Left lung (tissue), 10 donors: ENCODE measurements around the gene DNAJB11. TPM values are rescaled to one million over a fixed set of nuclear protein-coding genes. Genes with fewer than 3 reads are reported as not detected.
"Not testable (repeated sequence)": the region's sequence is repeated elsewhere in the genome, so short reads cannot be mapped to it uniquely, and the experiment has no call there.

Experiments
- ATAC-seq: fragments of 200-7000 bp; cut with Tn5 transposase; one replicate; pipeline ENCODE4 v1.9.1; 2020; ENCODE audit warnings: moderate library complexity
- DNase-seq, 4 donors: peaks; one replicate each; pipeline ENCODE4 v3.0.0-alpha.2; 2013 to 2020
- H3K27ac ChIP-seq, 2 donors: fragments of 200-600 bp; sonication (generic) in 1 of 2; one replicate each; pipeline versions ENCODE4 v1.5.0 to v1.8.0; 2020 to 2021
- H3K27me3 ChIP-seq, 2 donors: fragments of 200-600 bp; sonication (generic) in 1 of 2; one replicate each; pipeline versions ENCODE4 v1.5.0 to v1.8.0; 2020 to 2021
- H3K36me3 ChIP-seq, 2 donors: fragments of 200-600 bp; sonication (generic) in 1 of 2; one replicate each; pipeline versions ENCODE4 v1.5.0 to v1.8.0; 2020 to 2021
- H3K4me1 ChIP-seq, 2 donors: fragments of 200-600 bp; one replicate each; pipeline ENCODE4 v1.8.0; 2021
- H3K4me3 ChIP-seq, 2 donors: fragments of 200-600 bp; sonication (generic) in 1 of 2; one replicate each; pipeline versions ENCODE4 v1.5.0 to v1.8.0; 2020 to 2021; ENCODE audit warnings: mild to moderate bottlenecking in 1 of 2
- H3K9me3 ChIP-seq, 2 donors: fragments of 200-600 bp; sonication (generic) in 1 of 2; one replicate each; pipeline versions ENCODE4 v1.5.0 to v1.8.0; 2020 to 2021
- intact Hi-C, 2 donors: fragments of 100-400 bp; cut with DNase I; formaldehyde crosslinking; loops; one replicate each; pipeline versions ENCODE4 v1.11.2 to v1.14.2; 2022
- polyA plus RNA-seq, 6 donors: library from polyadenylated mRNA; unstranded; fragments of 120-200 nt; gene quantifications; one replicate each; pipeline ENCODE4 v1.2.1, GENCODE V29; 2013; ENCODE audit not compliant: insufficient read length in 6 of 6
- total RNA-seq, 2 donors: library from RNA; stranded (reverse); fragmentation: NEBNext Ultra II Directional; extraction: Animal tissue kit (Norgen Biotek cat#: 25700); gene quantifications; one replicate each; pipeline ENCODE4 v1.2.1, GENCODE V29; 2021
- TF ChIP-seq, protein P1 (sequence below), 2 donors: fragments of 200-600 bp; sonication (generic) in 1 of 2; IDR thresholded peaks; one replicate each; pipeline versions ENCODE4 v1.5.0 to v1.8.0; 2021; ENCODE audit warnings: antibody characterized with exemption in 2 of 2
- donor health status: DM: no; HTN: yes; CAD: no.
- donor health status: DM: no; HTN: no; CAD: no.

DNAJB11 gene
- total and polyA plus RNA-seq, 8 donors, result 46.8 to 78.3 (median 58.0) TPM

DNA sequence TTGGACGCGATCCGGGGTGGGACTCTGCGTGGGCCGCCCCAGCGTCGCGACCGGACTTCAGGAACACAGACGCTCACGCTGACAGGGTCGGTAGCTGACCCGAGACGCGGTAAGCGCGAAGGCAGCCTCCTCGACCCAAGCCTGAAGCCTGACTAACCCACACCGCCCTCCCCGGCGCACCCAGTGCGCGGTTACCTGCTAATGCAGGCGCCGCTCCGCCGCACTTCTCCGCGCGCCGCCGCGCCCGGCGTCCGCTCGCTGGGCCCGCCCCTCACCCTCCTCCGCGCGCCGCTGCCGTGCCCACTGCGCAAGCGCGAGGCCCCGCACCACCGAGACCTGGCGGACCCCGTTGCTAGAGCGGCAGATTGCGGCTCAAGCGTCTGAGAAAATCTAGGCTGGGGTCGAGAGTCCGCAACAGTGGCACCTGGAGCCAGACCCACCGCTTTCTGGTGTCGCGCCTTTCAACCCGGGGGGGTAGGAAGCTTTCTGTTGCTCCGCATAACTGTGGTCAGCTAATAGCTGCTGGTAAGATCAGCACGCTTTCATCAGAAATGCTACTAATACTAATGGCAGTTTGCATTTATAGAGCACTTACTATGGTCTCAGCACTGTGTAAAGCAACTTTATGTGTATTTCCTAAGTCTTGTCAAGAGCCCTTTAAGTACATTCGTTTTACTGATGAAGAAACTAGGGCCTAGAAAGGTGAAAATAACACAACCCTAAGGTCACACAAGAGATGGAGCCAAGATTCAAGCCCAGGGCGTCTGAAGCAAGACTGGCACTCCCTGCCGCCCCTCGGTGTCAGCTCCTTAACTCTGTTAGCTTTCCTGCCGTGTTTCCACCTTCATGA, 3.2 kb upstream of the DNAJB11 start, which contains the start of gene TBCCD1:
TBCCD1 (minus strand) TSS at position 268 of the 850 bp plus-strand sequence. CDS start 3,010 bp downstream, outside the sequence.
- Histone ChIP-seq H3K36me3 (peaks cover 0 to 15% of the 10 kb centered on the region in 2 donors), H3K4me3 (peak within 1 kb of the TSS; percentile 71 to 78), H3K4me1 (peaks cover 20 to 73% of the 10 kb centered on the region in 2 donors), H3K9me3 (no peaks in the 10 kb centered on the region), H3K27me3 (no peaks in the 10 kb centered on the region), H3K27ac (peak within 1 kb of the TSS; percentile 81 to 82)
- intact Hi-C loops, result no loop called here
- ATAC-seq (peak; percentile 85), DNase-seq (peak; percentile 92 to 99 (median 94))
- TF ChIP-seq, protein P1, sequence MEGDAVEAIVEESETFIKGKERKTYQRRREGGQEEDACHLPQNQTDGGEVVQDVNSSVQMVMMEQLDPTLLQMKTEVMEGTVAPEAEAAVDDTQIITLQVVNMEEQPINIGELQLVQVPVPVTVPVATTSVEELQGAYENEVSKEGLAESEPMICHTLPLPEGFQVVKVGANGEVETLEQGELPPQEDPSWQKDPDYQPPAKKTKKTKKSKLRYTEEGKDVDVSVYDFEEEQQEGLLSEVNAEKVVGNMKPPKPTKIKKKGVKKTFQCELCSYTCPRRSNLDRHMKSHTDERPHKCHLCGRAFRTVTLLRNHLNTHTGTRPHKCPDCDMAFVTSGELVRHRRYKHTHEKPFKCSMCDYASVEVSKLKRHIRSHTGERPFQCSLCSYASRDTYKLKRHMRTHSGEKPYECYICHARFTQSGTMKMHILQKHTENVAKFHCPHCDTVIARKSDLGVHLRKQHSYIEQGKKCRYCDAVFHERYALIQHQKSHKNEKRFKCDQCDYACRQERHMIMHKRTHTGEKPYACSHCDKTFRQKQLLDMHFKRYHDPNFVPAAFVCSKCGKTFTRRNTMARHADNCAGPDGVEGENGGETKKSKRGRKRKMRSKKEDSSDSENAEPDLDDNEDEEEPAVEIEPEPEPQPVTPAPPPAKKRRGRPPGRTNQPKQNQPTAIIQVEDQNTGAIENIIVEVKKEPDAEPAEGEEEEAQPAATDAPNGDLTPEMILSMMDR (IDR thresholded peaks at IDR 0.05), result no peak

DNA sequence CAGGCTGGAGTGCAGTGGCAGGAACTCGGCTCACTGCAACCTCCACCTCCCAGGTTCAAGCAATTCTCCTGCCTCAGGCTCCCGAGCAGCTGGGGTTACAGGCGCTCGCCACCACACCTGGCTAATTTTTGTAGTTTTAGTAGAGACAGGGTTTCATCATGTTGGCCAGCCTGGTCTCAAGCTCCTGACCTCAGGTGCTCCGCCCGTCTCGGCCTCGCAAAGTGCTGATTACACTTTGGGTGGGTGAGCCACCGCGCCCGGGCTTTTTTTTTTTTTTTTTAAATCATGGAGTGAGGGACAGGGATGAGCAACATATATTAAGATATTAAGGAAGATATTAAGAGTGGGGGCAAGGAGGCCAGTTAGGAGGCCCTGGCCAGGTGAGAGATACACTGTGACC, 1.2 kb upstream of the DNAJB11 start:
- H3K27me3 ChIP-seq, ATAC-seq, intact Hi-C loops, H3K9me3 ChIP-seq, DNase-seq: not testable (repeated sequence)
- Histone ChIP-seq H3K4me1 (peaks cover 20 to 66% of the 10 kb centered on the region in 2 donors), H3K4me3 (peak overlapping the region in 1 of 2 donors; percentile 90), H3K27ac (peak overlapping the region in 1 of 2 donors; percentile 94), H3K36me3 (peaks cover 0 to 24% of the 10 kb centered on the region in 2 donors)

DNA sequence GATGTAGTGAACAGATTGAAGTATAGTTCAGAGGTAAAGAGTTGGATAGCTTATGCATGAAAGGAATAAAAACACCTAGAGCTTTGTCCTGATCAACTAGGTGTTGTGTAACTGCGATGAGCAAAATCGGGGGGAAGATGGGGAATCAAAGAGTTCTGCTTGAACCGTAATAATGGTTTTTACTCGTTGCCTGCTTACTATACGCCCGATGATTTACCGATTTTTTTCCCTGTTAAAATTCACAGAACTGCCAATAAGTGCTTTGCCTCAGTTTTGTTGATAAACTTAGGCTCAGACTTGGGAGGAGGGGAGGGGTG, 783 bp upstream of the DNAJB11 start:
- DNase-seq (no peak), ATAC-seq (no peak)
- Histone ChIP-seq H3K4me1 (peaks cover 20 to 63% of the 10 kb centered on the region in 2 donors), H3K27me3 (no peaks in the 10 kb centered on the region), H3K36me3 (peaks cover 0 to 26% of the 10 kb centered on the region in 2 donors), H3K9me3 (no peaks in the 10 kb centered on the region), H3K27ac (peak overlapping the region; percentile 71 to 94), H3K4me3 (peak overlapping the region; percentile 53 to 90)
- TF ChIP-seq, protein P1 (IDR thresholded peaks at IDR 0.05), result no peak
- intact Hi-C loops, result no loop called here

DNA sequence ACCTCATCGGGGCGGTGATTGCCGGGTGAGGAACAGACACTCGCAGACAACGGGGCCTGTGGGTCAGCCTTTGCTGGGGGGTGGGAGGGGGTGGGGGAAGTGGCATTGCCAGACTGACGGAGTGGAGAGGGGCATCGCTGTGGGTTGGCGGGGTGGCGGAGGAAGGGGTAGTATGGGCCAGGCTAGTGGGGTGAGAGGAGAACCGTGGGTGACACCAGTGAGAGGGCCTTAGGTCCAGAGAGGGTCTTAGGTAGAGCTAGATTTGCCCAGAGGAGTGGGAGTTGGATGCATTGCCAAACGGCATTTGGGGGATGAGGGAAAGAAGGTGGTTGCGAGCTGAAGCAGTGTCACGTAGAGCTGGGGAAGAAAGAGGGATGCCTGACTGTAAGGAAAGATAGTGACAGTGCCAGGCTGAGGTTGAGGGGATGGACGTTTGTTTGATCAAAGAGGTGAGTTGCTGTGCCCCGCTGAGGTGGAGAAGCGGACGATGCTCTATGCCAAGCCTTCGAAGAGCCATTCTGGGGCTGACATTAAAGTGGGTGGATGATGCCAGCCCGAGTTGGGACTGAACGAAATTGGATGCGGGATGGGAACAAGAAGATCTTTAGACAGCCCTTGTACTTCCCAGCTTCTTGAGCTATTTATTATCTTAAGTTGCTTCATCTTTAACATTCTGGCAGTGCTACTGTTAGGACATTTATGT, 572 bp downstream of the DNAJB11 start:
- TF ChIP-seq, protein P1 (IDR thresholded peaks at IDR 0.05), result no peak
- Histone ChIP-seq H3K27ac (peak overlapping the region; percentile 73 to 94), H3K4me3 (peak overlapping the region; percentile 80 to 90), H3K36me3 (peaks cover 4 to 40% of the 10 kb centered on the region in 2 donors), H3K27me3 (no peaks in the 10 kb centered on the region), H3K9me3 (no peaks in the 10 kb centered on the region), H3K4me1 (peaks cover 20 to 50% of the 10 kb centered on the region in 2 donors)
- no peak for ATAC-seq
- DNase-seq, result no peak
- intact Hi-C loops, result no loop called here

DNA sequence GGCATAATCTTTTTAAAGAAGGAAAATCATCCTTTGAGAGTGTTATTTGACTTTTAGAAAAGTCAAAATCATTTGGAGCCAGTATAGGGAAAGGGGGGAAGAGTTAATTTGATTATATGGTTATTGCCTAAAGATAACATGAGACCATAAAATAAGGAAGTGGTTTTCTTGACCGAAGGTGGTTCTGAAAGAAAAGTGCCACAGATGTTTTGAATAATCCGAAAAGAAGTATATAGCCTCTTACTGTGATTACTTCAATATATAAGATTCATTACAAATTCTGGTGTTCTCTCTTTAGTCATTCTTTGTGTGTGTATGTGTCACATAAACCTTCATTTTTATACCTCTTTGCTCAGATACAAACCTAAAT, 1.1 kb downstream of the DNAJB11 start:
- Histone ChIP-seq H3K4me1 (peaks cover 20 to 49% of the 10 kb centered on the region in 2 donors), H3K9me3 (no peaks in the 10 kb centered on the region), H3K27me3 (no peaks in the 10 kb centered on the region), H3K4me3 (peak overlapping the region; percentile 80 to 90), H3K36me3 (peaks cover 6 to 45% of the 10 kb centered on the region in 2 donors), H3K27ac (peak overlapping the region in 1 of 2 donors; percentile 94)
- TF ChIP-seq, protein P1 (IDR thresholded peaks at IDR 0.05), result no peak
- no peak for DNase-seq
- no peak for ATAC-seq
- intact Hi-C loops, result no loop called here
